GM20000 (cell line): Measurements from ENCODE around the gene PPP2R3C.
A peak's percentile ranks its signal among the peaks of the same experiment; 100 is the strongest.
"Not testable (repeated sequence)": the region's sequence is repeated elsewhere in the genome, so short reads cannot be mapped to it uniquely, and the experiment has no call there.

ENCODE experiments used
- DNase-seq: peaks from one replicate; pipeline ENCODE4 v3.0.0; 2012; ENCODE audit warnings: low spot score
- CTCF ChIP-seq: IDR thresholded peaks from 2 replicates; pipeline ENCODE4 v1.5.1; 2012; ENCODE audit warnings: mild to moderate bottlenecking, control low read depth; ENCODE audit errors: extremely low read depth, missing control alignments

PPP2R3C gene

GRCh38 chr14:35158491-35158890 lies 36.7 kb upstream of the PPP2R3C start:
- DNase-seq = no peak

GRCh38 chr14:35155962-35156361 lies 34.2 kb upstream of the PPP2R3C start:
- DNase-seq = peak; percentile 42
- TF ChIP-seq CTCF = no peak

More at GRCh38 chr14:35158491-35158890, 36.7 kb upstream of the PPP2R3C start:
- TF ChIP-seq CTCF = no peak

- DNase-seq = no peak
- TF ChIP-seq CTCF = no peak
These were observed 32.2 kb upstream of the PPP2R3C start for GRCh38 chr14:35154016-35154415.

- not testable (repeated sequence) for DNase-seq
These were observed 30.7 kb upstream of the PPP2R3C start for GRCh38 chr14:35152531-35152930.

- no peak for TF ChIP-seq CTCF
- DNase-seq = no peak
These were observed 27.4 kb upstream of the PPP2R3C start for GRCh38 chr14:35149239-35149638.

GRCh38 chr14:35147711-35148110 lies 25.9 kb upstream of the PPP2R3C start:
- DNase-seq = no peak
- no peak for TF ChIP-seq CTCF

- no peak for DNase-seq
These were observed 25.4 kb upstream of the PPP2R3C start for GRCh38 chr14:35147186-35147585.

More at GRCh38 chr14:35147186-35147585, 25.4 kb upstream of the PPP2R3C start:
- no peak for TF ChIP-seq CTCF
